A549 (cell line): ENCODE results near the gene ZNF525. TPM values are rescaled to one million over a fixed set of nuclear protein-coding genes. Genes with fewer than 3 reads are reported as not detected.
"Not testable (repeated sequence)": the region's sequence is repeated elsewhere in the genome, so short reads cannot be mapped to it uniquely, and the experiment has no call there.

Source experiments
- ATAC-seq, 2 experiments: fragments of 200-7000 bp in 1 of 2; fragments of >200 bp in 1 of 2; cut with Nextera tagmentation in 1 of 2; cut with Tn5 transposase in 1 of 2; 3 replicates each; pipeline versions ENCODE4 v1.8.0 to v1.9.1; 2018 to 2020; ENCODE audit warnings: mild to moderate bottlenecking in 1 of 2, moderate library complexity in 1 of 2
- CTCF ChIA-PET: fragments of 300-600 bp; sonication (Branson Sonifier 250); formaldehyde crosslinking; extraction: SDS; loops from one replicate; lab custom pipeline; 2021; ENCODE audit warnings: antibody characterized with exemption, inconsistent platforms; lab: Yijun Ruan, JAX
- POLR2A ChIA-PET: fragments of 350-600 bp; formaldehyde crosslinking; extraction: SDS; loops from one replicate; lab custom pipeline; 2021; ENCODE audit warnings: antibody characterized with exemption, inconsistent platforms; lab: Yijun Ruan, JAX
- DNase-seq, 2 experiments: peaks; one replicate each; pipeline versions ENCODE4 v3.0.0 to v3.0.0-alpha.2; 2011 to 2016; ENCODE audit warnings: low read depth in 1 of 2, low spot score in 1 of 2
- FAIRE-seq: peaks from 2 replicates; lab custom pipeline; 2011; peaks lifted over from hg19 to GRCh38; lab: Jason Lieb, UNC
- H3K27ac ChIP-seq, 2 experiments: fragments of >200 bp; sonication (Bioruptor Twin); formaldehyde crosslinking; 3 replicates each; pipeline ENCODE4 v1.5.1; 2016 to 2017
- H3K4me1 ChIP-seq: fragments of >200 bp; sonication (Bioruptor Twin); formaldehyde crosslinking; 3 replicates; pipeline ENCODE4 v1.6.1; 2016
- H3K4me2 ChIP-seq: fragments of >200 bp; sonication (Bioruptor Twin); formaldehyde crosslinking; 3 replicates; pipeline ENCODE4 v1.6.1; 2016
- H3K4me3 ChIP-seq: fragments of >200 bp; sonication (Bioruptor Twin); formaldehyde crosslinking; 3 replicates; pipeline ENCODE4 v1.5.1; 2016
- H3K9me3 ChIP-seq: fragments of >200 bp; sonication (Bioruptor Twin); formaldehyde crosslinking; 3 replicates; pipeline ENCODE4 v1.6.1; 2016
- EHMT2 ChIP-seq: fragments of 200-600 bp; sonication (generic); IDR thresholded peaks from 2 replicates; pipeline ENCODE4 v1.6.1; 2016; ENCODE audit warnings: antibody characterized with exemption, low read depth, mild to moderate bottlenecking, moderate library complexity
- ESRRA ChIP-seq: fragments of 150-350 bp; IDR thresholded peaks from 2 replicates; pipeline ENCODE4 v1.6.1; 2014; ENCODE audit warnings: mild to moderate bottlenecking, low read length, borderline replicate concordance
- HOXA7 ChIP-seq: fragments of 250-450 bp; sonication (Bioruptor Pico); IDR thresholded peaks from 2 replicates; pipeline ENCODE4 v1.5.0; 2020; ENCODE audit warnings: mild to moderate bottlenecking, moderate library complexity
- HOXB5 ChIP-seq: fragments of 250-450 bp; sonication (Bioruptor Pico); IDR thresholded peaks from 2 replicates; pipeline ENCODE4 v1.5.0; 2020; ENCODE audit warnings: mild to moderate bottlenecking, moderate library complexity
- MAFK ChIP-seq: fragments of 450-650 bp; IDR thresholded peaks from 2 replicates; pipeline ENCODE4 v1.6.1; 2014; ENCODE audit not compliant: partially characterized antibody
- MYC ChIP-seq: IDR thresholded peaks from 2 replicates; pipeline ENCODE4 v1.6.1; 2012; ENCODE audit warnings: mild to moderate bottlenecking, inconsistent platforms, low read length, improper control_type of control experiment, borderline replicate concordance
- RAD21 ChIP-seq, 2 experiments: fragments of >200 bp in 1 of 2; sonication (Bioruptor Twin) in 1 of 2; formaldehyde crosslinking in 1 of 2; IDR thresholded peaks in 1 of 2; conservative IDR thresholded peaks in 1 of 2; 2 replicates in 1 of 2; 3 replicates in 1 of 2; pipeline ENCODE4 v1.6.1; 2012 to 2018; ENCODE audit warnings: inconsistent platforms in 1 of 2
- RFX5 ChIP-seq: fragments of 450-650 bp; IDR thresholded peaks from 2 replicates; pipeline ENCODE4 v1.7.1; 2014; ENCODE audit warnings: antibody characterized with exemption, mild to moderate bottlenecking, moderate library complexity
- RNF2 ChIP-seq: fragments of 200-600 bp; sonication (generic); IDR thresholded peaks from 2 replicates; pipeline ENCODE4 v1.6.1; 2016; ENCODE audit warnings: low read depth, mild to moderate bottlenecking, antibody characterized with exemption, moderate library complexity, borderline replicate concordance
- SMC3 ChIP-seq: fragments of >200 bp; sonication (Bioruptor Twin); formaldehyde crosslinking; IDR thresholded peaks from 3 replicates; pipeline ENCODE4 v1.6.1; 2018; ENCODE audit warnings: inconsistent platforms
- TFCP2L1 ChIP-seq: fragments of 250-450 bp; sonication (Bioruptor Pico); IDR thresholded peaks from 2 replicates; pipeline ENCODE4 v1.5.0; 2021; ENCODE audit warnings: mild to moderate bottlenecking
- ZNF302 ChIP-seq: fragments of 250-450 bp; sonication (Bioruptor Pico); IDR thresholded peaks from 2 replicates; pipeline ENCODE4 v1.9.0; 2021; ENCODE audit warnings: inconsistent platforms, mild to moderate bottlenecking, moderate library complexity
- WGBS: methylation state at CpG from one replicate; pipeline ENCODE4 v1.1.6; 2017; ENCODE audit errors: missing lambda C conversion rate; 5-methylcytosine and 5-hydroxymethylcytosine counted together
- polyA plus RNA-seq, 4 experiments: library from polyadenylated mRNA; depleted of rRNA in 3 of 4; stranded (reverse); fragments of >200 nt; fragmentation: RNase III in 1 of 4; extraction: RNeasy Plus Mini Kit Qiagen cat#74134 plus additional on column Dnase treatment in 1 of 4; gene quantifications; 2 replicates in 3 of 4; 3 replicates in 1 of 4; pipeline ENCODE4 v1.2.3, GENCODE V29; 2011 to 2017
- TF ChIP-seq, protein P1 (sequence below): IDR thresholded peaks from 2 replicates; pipeline ENCODE4 v1.6.1; 2012; ENCODE audit warnings: low read depth, borderline replicate concordance
- TF ChIP-seq, protein P2 (sequence below): fragments of >200 bp; sonication (Bioruptor Twin); formaldehyde crosslinking; IDR thresholded peaks from 2 replicates; pipeline ENCODE4 v1.6.1; 2016
- TF ChIP-seq, protein P3 (sequence below): fragments of >200 bp; sonication (Bioruptor Twin); formaldehyde crosslinking; IDR thresholded peaks from 3 replicates; pipeline ENCODE4 v1.6.1; 2016
- TF ChIP-seq, protein P4 (sequence below): IDR thresholded peaks from 2 replicates; pipeline ENCODE4 v1.6.1; 2012
- TF ChIP-seq, protein P5 (sequence below): fragments of 150-350 bp; IDR thresholded peaks from 2 replicates; pipeline ENCODE4 v1.6.1; 2014; ENCODE audit warnings: low read depth, mild to moderate bottlenecking, low read length

The ZNF525 gene
- polyA plus RNA-seq, 2 of the 4 experiments (the other 2 are of a cell fraction), result 0.12 to 1.00 TPM

DNA sequence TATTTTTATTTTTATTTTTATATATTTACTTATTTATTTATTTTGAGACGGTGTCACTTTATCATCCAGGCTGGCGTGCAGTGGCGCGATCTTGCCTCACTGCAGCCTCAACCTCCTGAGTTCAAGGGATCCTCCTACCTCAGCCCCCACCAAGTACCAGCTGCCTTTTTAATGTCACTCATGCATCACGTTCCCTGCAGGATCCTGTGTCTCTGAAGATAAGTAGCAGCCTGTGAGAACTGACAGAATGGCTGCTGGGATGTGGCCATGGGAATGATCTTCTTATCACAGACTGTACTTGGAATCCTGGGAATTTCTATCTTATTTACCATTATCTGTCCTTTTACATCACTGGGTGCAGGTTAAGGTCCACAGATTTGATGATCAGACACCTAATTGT is 57.0 kb downstream of the ZNF525 start:
- no peaks in the 10 kb centered on the region for H3K4me1 ChIP-seq
- CTCF ChIA-PET, result interaction anchor here (0.6 kb wide), 1 partner anchor 696 kb away, joined by 3 read pairs; no protein-coding TSS in a partner anchor
- H3K4me3 ChIP-seq, result no peak overlapping the region
- H3K9me3 ChIP-seq, result peaks cover 69% of the 10 kb centered on the region
- TF ChIP-seq RFX5 (no peak), HOXA7 (CRISPR knock-in tag) (no peak), RNF2 (no peak), MYC (no peak), TFCP2L1 (CRISPR knock-in tag) (no peak), ZNF302 (no peak), ESRRA (no peak), EHMT2 (no peak), HOXB5 (no peak), MAFK (no peak), SMC3 (no peak)
- TF ChIP-seq, protein P1, sequence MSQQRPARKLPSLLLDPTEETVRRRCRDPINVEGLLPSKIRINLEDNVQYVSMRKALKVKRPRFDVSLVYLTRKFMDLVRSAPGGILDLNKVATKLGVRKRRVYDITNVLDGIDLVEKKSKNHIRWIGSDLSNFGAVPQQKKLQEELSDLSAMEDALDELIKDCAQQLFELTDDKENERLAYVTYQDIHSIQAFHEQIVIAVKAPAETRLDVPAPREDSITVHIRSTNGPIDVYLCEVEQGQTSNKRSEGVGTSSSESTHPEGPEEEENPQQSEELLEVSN, result no peak
- TF ChIP-seq, protein P2, sequence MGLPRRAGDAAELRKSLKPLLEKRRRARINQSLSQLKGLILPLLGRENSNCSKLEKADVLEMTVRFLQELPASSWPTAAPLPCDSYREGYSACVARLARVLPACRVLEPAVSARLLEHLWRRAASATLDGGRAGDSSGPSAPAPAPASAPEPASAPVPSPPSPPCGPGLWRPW, result no peak
- TF ChIP-seq, protein P3, sequence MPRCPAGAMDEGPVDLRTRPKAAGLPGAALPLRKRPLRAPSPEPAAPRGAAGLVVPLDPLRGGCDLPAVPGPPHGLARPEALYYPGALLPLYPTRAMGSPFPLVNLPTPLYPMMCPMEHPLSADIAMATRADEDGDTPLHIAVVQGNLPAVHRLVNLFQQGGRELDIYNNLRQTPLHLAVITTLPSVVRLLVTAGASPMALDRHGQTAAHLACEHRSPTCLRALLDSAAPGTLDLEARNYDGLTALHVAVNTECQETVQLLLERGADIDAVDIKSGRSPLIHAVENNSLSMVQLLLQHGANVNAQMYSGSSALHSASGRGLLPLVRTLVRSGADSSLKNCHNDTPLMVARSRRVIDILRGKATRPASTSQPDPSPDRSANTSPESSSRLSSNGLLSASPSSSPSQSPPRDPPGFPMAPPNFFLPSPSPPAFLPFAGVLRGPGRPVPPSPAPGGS, result no peak
- TF ChIP-seq, protein P4, sequence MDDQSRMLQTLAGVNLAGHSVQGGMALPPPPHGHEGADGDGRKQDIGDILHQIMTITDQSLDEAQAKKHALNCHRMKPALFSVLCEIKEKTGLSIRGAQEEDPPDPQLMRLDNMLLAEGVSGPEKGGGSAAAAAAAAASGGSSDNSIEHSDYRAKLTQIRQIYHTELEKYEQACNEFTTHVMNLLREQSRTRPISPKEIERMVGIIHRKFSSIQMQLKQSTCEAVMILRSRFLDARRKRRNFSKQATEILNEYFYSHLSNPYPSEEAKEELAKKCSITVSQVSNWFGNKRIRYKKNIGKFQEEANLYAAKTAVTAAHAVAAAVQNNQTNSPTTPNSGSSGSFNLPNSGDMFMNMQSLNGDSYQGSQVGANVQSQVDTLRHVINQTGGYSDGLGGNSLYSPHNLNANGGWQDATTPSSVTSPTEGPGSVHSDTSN, result no peak
- TF ChIP-seq, protein P5, sequence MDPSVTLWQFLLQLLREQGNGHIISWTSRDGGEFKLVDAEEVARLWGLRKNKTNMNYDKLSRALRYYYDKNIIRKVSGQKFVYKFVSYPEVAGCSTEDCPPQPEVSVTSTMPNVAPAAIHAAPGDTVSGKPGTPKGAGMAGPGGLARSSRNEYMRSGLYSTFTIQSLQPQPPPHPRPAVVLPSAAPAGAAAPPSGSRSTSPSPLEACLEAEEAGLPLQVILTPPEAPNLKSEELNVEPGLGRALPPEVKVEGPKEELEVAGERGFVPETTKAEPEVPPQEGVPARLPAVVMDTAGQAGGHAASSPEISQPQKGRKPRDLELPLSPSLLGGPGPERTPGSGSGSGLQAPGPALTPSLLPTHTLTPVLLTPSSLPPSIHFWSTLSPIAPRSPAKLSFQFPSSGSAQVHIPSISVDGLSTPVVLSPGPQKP, result no peak
- DNase-seq (no peak), ATAC-seq (no peak), FAIRE-seq (no peak)
- WGBS, result 77% methylated on average over 5 of the region's 5 CpGs
- no peak overlapping the region for H3K27ac ChIP-seq
- H3K4me2 ChIP-seq, result no peak overlapping the region
- POLR2A ChIA-PET, result no interaction called here

DNA sequence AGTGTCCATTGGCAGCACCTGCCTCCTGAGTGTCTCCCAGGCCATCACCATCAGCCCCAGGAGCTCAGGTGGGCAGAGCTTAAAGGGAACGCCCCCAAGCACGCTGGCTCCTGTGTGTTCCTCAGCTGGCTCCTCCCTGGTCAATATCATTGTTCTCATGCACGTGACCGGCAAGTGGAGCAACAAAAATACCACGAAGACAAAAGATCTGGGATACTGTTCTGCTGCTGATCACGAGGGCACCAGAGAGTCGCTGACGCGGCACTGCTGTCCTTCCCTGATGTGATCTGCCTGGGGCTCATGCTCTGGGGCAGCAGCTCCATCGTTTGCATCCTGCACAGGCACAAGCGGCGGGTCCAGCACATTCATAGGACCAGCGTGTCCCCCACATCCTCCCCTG is 57.6 kb downstream of the ZNF525 start:
- H3K27ac ChIP-seq, DNase-seq, H3K4me2 ChIP-seq, H3K4me1 ChIP-seq, POLR2A ChIA-PET, CTCF ChIA-PET, H3K4me3 ChIP-seq, FAIRE-seq, ATAC-seq: not testable (repeated sequence)
- peaks cover 63% of the 10 kb centered on the region for H3K9me3 ChIP-seq
- WGBS, result 36% methylated on average over 12 of the region's 13 CpGs

DNA sequence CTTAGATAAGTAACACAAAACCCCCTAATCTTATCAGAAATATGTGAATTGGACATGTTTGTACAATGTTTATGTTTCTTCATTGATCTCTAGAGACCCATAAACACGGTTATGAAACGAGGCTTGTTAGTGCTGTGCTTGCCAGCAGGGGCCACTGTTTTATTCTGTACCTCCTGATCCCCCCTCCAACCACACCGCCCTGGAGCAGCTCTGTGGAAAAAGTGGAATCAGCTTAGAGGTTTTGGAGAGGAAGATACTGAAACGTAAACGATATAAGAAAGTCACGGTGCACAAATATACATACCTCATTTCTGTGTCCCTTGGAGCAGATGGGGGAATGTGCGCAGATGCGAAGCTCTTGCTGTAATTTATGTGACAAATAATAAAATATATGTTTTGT is 58.2 kb downstream of the ZNF525 start:
- peak in 1 of 2 experiments; percentile 75; a peak in 3 of 6 replicates for ATAC-seq
- H3K4me3 ChIP-seq, DNase-seq, H3K4me2 ChIP-seq, POLR2A ChIA-PET, H3K4me1 ChIP-seq, FAIRE-seq, H3K27ac ChIP-seq: not testable (repeated sequence)
- CTCF ChIA-PET, result interaction anchor here (0.9 kb wide), 1 partner anchor 29 kb away, joined by 3 read pairs; the partner anchor contains the start of gene ZNF765
- TF ChIP-seq RAD21 (conservative IDR thresholded peaks at IDR 0.05 in 1 of 2, IDR thresholded peaks at IDR 0.05 in 1 of 2), result 0 out of 5 replicates have a peak, but pooled peaks of 1 of the 2 experiments have one; percentile 3
- 63% methylated on average over 8 of the region's 8 CpGs for WGBS
- H3K9me3 ChIP-seq, result peaks cover 57% of the 10 kb centered on the region
